ENCODE results near the gene KIFC3.

- no peak for TF ChIP-seq CTCF (IDR thresholded peaks at IDR 0.05; ENCODE audit: low read depth, low read length)
- TF ChIP-seq EZH2phosphoT487 (IDR thresholded peaks at IDR 0.05; ENCODE audit: low read depth): no peak
Observed at GRCh38 chr16:57747996-57748395, 54.3 kb downstream of the KIFC3 start.

All from OCI-LY3 (cell line).